HG03139 (cell line): ENCODE results near the gene TC2N.
"Not testable (repeated sequence)": the region's sequence is repeated elsewhere in the genome, so short reads cannot be mapped to it uniquely, and the experiment has no call there.

ENCODE experiments used
- ATAC-seq: cut with Tn5 transposase; IDR thresholded peaks from one replicate; pipeline ENCODE4 v1.9.1; 2021; ENCODE audit not compliant: unreplicated experiment

Gene TC2N

DNA sequence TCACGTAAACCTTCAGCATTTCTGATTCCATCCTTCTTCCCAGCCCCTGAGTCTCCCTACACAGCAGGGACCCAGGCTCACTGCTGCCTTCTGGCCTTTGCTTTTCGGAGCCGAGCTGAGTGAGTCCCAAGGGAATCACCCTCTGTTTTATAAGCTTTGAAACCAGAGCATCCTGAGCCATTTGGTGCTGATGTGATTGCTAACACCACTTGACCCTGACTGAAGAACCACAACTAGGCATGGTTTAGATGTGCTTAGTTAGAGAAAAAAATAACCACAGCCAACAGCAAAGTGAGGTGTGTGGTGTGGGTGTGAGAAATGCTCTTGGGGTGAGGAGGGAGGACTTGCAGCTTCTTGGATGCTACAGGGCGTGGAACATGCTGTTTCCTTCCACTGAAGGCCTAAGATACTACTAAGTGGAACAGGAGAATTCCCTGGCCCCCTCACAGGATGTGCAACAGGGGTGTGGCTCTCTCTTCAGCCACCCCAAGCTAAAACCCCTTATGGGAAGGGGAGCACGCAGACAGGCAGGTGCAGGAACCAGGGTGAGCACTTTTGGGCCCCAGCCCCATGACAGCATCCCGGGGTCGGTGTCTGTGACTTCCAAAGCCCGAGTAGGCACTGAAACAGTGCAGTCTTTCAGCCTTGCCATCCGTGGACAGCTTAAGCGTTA is at the start of gene TC2N:
Gene TC2N, minus strand, starts transcription at position 221 of the 673 bp plus-strand sequence. CDS start 53,767 bp downstream, outside the sequence.
- ATAC-seq, result no peak

DNA sequence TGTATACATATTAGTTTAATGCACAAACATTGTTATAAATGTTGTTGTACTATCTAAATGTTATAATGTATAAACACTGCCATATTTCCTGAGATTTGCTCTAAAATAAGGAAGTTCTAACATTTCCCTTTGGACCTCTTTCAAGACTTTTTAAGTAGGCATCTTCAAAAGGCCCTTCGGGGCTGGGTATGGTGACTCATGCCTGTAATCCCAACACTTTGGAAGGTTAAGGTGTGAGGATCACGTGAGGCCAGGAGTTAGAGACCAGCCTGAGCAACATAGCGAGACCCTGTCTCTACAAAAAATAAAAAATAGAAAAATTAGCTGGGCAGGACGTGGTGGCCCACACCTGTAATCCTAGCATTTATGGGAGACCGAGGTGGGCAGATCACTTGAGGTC is 44.7 kb upstream of the TC2N start:
- ATAC-seq, result no peak

DNA sequence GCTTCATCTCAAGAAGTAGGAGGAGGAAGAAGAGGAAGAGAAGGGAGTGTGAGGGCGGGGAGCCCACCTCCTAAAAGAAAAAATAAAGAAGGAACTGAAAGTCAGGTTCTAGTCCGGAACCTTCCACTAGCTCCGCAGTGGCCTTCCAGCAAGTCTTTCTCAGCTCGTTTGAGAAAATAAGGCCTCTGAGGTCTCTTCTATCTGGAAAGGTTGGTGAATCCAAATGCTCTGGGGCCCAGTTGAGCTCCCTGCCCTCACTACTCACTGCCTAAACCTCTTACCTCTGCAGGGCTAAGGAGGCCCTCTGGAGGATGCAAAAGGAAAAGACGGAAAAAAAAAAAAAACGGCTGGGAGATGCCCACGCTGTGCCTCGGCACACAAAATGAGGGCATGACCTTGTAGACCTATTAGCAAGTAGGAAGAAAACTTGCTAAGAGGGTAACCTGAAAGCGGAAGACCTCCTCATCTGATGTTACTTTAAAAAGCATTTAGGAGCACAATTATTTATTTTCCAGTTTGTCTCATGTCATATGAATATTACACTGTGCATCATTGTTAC is 44.2 kb upstream of the TC2N start:
- ATAC-seq, result no peak

DNA sequence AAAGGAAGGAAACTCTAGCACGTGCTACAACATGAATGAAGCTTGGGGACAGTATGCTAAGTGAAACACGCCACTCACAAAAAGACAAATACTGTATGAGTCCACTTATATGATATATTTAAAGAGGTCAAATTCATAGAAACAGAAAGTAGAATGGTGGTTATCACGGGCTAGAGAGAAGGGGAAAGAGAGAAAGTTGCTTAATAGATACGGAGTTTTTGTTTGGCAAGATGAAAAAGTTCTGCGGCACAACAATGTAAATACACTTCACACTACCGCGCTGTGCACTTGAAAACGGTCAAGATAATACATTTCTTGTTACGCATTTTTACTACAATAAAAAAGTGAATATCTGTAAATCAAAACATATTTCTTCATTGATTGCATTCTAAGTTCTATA is 42.9 kb upstream of the TC2N start:
- ATAC-seq, result no peak

DNA sequence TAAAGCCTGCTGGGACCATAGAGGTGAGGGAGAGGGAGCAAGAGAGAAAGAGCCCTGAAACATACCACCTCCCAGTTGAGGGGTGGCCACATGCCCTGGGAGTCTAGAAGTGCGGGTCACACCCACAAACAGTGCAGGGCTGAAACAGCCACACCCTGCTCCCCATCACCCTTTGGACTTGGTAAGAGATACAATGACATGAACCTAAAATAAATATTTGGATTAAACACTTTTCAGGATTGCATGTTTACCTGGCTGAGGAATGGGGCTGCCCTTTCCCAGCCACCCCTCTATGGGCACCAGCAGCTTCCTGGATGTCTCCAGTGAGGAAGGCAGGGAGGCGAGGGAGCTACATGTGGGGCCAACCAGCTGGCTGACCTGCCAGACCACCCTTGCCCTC is 39.0 kb upstream of the TC2N start:
- ATAC-seq, result no peak

DNA sequence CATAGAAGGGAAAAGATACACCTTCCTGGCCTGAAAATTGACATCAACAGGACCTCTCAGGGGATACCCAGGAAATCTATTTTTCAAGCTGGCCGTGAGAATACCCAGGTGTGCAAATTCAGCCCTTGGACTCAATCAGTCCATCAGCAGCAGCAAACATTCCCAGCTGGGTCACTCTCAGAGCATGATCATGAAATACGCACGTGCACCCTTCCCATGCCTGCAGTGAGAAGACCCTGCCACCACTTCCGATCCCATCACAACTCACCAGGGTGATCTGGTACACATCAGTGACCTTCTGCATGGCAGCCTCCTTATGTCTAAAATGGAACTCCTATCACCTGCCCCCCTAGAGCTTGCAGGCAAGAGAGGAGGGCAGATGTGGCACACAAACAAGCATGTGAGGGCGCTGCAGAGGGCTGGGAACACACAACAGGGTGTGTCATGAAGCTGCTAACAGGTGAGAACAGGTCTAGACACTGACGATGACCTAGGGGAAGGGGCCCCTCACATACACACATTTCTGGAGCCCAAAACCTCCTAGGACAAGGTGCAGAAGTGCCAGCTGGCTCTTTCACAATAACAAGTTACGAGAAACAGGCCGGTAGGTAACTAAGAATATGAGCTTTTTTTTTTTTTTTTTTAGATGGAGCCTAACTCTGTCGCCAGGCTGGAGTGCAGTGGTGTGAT is 37.8 kb upstream of the TC2N start:
- no peak for ATAC-seq

DNA sequence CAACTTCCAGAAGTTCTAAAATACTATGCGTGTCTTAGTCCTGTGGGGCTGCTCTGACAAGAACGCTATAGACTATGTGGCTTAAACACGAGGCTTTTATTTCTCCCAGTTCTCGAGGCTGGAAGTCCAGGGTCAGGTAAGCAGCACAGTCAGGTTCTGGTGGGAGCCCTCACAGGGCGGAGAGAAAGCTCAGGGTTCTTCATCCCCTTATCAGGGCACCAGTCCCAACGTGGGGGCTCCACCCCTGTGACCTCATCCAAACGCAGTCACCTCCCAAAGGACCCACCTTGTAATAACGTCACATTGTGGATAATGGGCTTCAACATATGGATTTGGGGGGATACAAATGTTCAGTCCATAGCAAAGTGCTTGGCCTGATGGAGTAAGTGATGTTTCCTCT is 37.1 kb upstream of the TC2N start:
- no peak for ATAC-seq

DNA sequence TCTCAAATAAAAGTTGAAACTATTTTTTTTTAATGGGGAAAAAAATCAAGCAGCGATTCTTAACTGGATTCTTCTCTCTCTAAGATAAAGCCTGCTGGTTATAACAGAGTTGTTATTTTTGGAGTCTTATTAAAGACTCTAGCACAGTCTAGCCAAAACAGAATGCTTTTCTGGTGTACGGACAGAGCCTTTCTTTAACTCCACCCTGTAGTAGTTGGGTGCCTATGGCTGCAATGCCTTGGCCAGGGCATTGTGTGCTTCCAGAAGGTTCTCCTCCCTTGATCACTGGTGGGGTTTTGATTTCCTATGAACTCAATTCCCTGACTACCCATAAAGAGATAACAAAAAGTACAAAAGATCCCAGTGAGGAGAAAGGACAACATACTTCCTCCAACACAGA is 35.7 kb upstream of the TC2N start:
- no peak for ATAC-seq

DNA sequence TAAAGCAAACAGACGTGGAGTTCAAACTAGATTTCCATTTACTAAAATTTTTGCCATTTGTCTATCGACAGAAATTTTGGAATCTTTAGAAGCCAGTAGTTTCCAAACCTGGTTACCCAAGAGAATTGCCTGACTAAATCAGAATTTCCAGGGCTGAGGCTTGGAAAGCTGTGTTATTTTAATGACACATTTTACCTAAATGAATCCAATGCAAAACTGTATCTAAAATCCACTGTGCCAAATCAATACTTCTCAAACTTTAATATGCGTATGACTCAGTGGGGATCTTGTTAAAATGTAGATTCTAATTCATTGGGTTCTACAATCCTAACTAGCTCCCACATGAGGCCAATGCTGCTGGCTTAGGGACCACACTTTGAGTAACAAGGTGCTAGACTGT is 35.0 kb upstream of the TC2N start:
- no peak for ATAC-seq

DNA sequence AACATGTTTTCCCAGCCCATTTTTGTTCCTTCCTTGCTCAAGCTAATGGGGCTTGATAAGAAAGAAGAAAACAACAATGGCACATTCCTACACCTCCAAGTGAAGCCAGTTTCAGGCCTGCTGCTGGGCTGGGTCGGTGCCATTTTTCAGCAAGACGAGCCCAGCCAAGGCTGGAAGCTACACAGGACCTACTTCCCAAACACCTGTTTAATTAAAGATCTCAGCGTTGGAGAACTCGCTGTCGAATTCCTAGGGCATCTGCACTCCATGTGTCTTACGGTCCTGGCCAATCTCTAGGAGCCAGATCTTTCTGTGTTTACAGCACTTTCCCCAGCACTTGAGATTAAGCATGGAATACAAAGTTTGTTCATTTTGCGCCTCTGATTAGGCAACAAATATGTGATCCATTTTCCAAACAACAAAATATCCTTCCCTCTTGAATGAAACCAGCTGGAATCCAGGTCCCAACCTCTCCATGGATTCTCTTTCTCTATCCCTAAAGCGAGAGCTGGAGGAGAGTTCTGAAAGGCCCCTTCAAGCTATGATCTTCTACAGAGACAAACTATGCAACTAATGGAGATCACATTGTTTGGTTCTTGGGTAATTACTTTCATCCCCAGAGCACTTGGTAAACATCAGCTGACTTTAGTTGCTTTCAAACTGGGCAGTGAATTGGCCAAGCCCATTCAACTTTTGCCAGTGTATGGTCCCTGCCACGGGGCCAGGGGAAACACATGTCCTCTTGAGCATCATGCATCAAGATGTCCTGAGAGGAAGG is 34.3 kb upstream of the TC2N start:
- no peak for ATAC-seq

DNA sequence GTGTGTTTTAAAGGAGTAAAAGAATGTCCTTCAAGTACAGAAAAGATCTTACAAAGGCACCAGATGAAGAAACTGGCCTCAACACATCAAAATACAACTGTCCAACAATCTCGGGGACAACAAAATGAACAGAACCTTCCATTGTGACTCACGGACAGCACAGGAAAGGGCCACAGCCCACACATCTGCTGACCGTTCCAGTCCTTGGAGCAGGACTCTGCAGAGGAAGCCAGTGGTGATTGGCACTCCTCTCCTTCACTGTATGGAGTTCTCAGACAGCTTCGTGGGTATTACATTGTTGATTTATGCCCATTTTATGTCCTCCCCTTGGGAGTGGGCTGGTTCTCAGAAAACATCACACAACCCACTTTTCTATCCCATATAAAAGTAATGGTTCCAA is 32.5 kb upstream of the TC2N start:
- no peak for ATAC-seq

DNA sequence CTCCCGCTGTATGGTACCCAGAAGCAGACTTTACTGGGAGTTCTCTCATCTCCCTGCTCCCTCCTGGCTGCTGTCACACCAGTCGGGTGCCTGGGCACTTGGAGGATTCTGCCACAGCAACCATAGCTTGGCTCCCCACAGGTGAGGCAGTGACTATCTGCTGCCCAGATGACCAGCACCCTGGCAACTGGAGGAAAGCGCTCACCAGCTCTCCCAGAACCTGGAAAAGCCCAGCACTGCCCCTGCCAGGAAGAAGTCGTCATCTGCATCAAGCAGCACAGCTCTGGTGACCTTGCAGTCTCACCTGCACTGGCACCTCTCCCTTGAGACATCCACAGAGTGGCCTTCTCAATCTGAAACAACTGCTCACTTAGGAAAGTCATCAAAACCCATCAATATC is 31.9 kb upstream of the TC2N start:
- ATAC-seq, result no peak

DNA sequence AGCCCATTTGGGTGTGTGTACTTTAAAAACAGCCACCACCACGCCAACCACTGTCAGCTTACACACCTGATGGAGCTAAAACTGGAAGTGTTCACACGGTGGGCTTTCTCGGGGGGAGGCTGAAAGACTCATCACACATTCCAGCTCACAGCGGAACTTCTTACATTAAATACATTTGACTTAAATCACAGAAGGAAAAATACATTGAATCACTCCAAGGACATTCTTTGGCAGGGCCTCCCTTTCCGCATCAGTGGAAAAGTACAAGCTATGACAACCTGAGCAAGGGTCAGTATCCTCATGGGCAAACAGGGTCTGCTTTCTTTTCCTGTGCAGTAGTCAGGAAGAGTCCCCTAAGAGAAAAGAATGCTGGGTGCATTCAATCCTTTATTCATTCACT is 31.0 kb upstream of the TC2N start:
- ATAC-seq, result no peak

DNA sequence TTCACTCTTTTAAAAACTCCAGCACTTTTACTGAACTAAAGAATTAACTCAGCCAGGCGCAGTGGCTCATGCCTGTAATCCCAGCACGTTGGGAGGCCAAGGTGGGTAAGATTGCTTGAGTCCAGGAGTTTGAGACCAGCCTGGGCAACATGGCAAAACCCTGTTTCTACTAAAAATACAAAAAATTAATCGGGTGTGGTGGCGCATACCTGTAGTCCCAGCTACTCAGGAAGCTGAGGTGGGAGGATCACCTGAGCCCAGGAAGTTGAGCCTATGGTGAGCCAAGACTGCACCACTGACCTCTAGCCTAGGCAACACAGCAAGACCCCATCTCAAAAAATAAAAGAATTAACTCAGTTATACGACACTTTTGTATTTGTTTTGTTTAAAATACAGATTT is 30.4 kb upstream of the TC2N start:
- not testable (repeated sequence) for ATAC-seq

DNA sequence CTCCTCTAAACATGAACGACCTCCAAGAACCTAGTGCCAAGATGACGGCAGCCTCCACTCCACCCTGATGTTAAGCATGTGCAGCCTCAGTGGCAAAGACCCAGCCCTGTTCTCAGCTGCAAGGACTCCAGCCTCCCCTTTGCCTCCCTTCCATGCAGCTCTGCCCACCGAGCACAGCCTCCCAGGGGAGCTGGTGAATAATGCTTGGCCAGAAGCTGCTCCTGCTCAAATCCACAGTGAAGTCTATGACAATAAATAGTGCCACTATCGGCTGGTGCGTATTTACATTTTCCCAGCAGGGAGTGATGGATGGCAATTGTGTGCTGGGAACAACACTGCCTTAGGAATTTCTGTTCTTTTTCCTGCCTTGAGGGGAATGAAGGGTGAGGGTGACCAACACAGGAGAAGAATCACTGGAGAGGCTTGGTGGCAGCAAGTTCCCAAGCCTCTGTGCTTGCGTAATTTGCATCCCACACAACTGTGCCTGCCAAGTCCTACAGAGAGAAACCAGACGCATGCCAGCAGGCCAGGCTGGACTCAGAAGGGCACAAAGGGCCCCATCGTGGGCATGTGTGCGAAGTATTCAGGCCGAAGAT is 29.9 kb upstream of the TC2N start:
- no peak for ATAC-seq

DNA sequence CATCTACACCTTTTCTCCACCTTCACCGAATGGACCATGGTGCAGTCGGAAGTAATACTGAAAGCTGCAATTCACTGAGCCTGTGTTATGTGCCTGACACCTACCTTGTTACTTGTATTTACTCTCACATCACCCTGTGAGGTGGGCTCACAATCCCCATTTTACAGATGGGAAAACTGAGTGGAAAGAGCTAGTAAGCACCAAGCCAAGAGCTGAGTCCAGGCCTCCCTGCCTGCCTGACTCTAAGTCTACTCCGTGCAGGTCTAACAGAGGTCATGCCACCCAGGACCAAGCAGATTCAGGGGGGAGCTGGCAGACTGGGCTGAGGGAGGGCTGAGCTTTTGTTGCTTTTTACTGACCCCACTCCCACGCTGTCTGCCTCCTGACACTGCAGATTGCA is 29.1 kb upstream of the TC2N start:
- no peak for ATAC-seq

DNA sequence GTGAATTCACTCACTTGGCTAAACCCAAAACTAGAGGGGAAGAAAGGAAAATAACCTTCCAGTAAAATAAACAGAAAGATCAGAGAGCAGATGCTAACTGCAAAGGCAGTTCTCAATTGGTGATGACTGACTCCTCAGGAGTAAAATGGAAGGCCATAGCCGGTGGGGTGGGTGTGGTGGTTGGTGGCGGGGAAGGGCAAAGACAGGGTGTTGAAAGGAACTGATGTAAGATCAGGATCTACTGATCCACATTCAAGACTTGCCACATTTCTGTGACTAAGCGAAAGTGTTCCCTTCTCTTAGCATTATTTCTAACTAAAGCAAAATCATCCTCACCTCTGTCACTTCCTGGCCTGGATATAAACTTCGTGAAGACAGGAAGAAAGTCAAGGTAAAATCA is 26.3 kb upstream of the TC2N start:
- ATAC-seq, result no peak

DNA sequence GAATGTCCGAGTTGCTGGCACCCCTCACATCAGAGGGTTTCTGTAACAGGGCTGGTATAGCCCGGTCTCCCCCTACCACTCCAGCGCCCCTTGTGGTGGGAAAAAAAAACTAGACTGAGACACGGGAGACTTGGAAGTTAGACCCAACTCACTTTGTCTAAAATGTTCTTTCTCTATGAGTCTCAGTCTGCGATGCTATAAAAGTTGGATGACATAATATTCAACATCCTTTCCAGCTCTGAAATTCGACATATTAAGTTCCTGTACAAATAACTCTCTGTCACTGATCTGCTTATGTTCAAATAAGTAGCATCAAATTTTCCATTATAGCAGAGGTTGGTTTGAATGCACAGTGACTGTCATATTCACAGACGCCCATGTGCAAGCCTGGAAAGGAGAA is 25.7 kb upstream of the TC2N start:
- ATAC-seq, result no peak

DNA sequence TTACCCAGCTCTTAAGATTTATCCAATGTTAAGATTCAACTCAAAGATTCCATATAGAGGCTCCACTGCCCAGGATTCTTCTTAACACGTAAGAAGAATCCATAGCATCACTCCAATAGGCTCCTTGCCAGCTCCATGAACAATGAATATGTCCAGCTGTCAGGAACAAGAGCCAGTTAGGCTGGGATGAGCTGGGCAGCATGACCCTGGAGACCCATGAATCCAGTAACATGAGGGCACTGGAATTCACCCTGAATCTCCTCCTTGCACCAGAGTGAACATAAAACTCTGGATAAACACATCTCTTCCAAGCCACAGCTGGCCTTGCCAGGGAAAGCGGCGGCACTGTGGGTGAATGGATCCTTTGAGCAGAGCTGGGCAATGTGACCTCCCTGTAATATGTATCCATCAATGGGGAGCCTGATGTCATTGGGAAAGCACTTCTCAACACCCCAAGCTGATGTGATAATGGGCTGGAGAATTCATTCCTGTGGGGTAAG is 24.4 kb upstream of the TC2N start:
- no peak for ATAC-seq

DNA sequence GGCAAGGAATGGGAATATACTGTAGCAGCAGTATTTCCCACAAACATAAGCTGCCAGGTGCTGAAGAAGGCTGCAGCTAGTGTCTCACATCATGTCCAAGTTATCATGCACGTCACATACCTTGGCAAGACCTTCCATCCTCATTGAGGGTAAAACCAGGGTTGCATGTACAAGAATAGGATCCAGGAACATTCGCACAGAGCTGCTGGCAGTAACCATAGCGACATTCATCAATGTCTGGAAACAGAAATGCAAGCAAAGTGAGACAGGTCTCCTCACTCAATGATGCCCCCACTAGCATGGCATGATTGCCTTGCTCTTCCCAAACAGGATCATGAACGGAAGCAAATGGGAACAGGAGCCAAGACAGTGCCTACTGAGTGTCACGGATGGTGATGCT is 23.8 kb upstream of the TC2N start:
- no peak for ATAC-seq

DNA sequence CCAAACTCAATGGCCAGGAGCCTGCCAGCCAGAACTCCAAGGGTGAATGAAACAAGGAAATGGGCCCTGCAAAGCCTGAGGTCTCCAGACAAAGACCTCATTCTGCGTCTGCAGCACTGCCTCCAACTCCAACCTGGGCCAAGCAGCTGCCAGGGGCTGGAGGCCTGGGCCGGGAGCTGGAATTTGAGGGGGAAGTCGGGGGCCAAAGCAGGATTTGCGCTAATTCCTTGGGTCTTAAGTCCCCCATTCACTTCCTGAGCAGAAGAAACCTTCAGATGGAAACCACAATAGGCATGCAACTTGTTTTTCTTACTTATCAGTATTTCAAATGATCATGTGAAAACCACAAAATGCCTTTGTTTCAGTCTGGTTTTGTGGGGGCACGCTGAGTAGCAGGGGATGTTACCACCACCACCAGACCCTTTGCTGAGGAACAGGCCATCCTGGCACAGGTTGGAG is 23.0 kb upstream of the TC2N start:
- no peak for ATAC-seq
